Medulla oblongata (tissue), 1 donor: ENCODE measurements around the gene ZBED2.

Experiments used
- DNase-seq: peaks from one replicate; pipeline ENCODE4 v3.0.0-alpha.2; 2015; ENCODE audit errors: extremely low spot score

ZBED2 gene

GRCh38 chr3:111603679-111604078 lies 8.5 kb upstream of the ZBED2 start:
- no peak for DNase-seq

GRCh38 chr3:111601810-111602209 lies 6.7 kb upstream of the ZBED2 start:
- DNase-seq = no peak

GRCh38 chr3:111598552-111598951 lies 3.4 kb upstream of the ZBED2 start:
- DNase-seq = no peak

GRCh38 chr3:111598139-111598538 lies 3.0 kb upstream of the ZBED2 start:
- no peak for DNase-seq

GRCh38 chr3:111596328-111596727 lies 1.2 kb upstream of the ZBED2 start:
- no peak for DNase-seq

- DNase-seq = no peak
Measured at GRCh38 chr3:111594781-111595180, 365 bp downstream of the ZBED2 start.

- DNase-seq = no peak
Measured at GRCh38 chr3:111594205-111594604, 941 bp downstream of the ZBED2 start.

- no peak for DNase-seq
Measured at GRCh38 chr3:111593666-111594065, 1.5 kb downstream of the ZBED2 start.

GRCh38 chr3:111592936-111593335 lies 2.2 kb downstream of the ZBED2 start:
- no peak for DNase-seq

GRCh38 chr3:111592143-111592542 lies 3.0 kb downstream of the ZBED2 start:
- DNase-seq = no peak

- DNase-seq = no peak
Measured at GRCh38 chr3:111591555-111591954, 3.6 kb downstream of the ZBED2 start.

GRCh38 chr3:111590143-111590491 lies 5.0 kb downstream of the ZBED2 start:
- DNase-seq = no peak

GRCh38 chr3:111589303-111590142 lies 5.6 kb downstream of the ZBED2 start:
- DNase-seq = no peak

- DNase-seq = no peak
Measured at GRCh38 chr3:111588527-111588926, 6.6 kb downstream of the ZBED2 start.

- no peak for DNase-seq
Measured at GRCh38 chr3:111585217-111585616, 9.9 kb downstream of the ZBED2 start.

- DNase-seq = no peak
Measured at GRCh38 chr3:111584744-111585143, 10.4 kb downstream of the ZBED2 start.

- DNase-seq = no peak
Measured at GRCh38 chr3:111582120-111582474, 13.0 kb downstream of the ZBED2 start.

- no peak for DNase-seq
Measured at GRCh38 chr3:111581403-111582119, 13.6 kb downstream of the ZBED2 start.

GRCh38 chr3:111579495-111579894 lies 15.7 kb downstream of the ZBED2 start:
- no peak for DNase-seq

GRCh38 chr3:111578867-111579266 lies 16.3 kb downstream of the ZBED2 start:
- DNase-seq = no peak

- DNase-seq = peak; percentile 22
Measured at GRCh38 chr3:111577798-111578685, 17.1 kb downstream of the ZBED2 start.

- no peak for DNase-seq
Measured at GRCh38 chr3:111577113-111577512, 18.0 kb downstream of the ZBED2 start.
